DOHH2 (cell line): ENCODE results near the gene ALPK1.

ENCODE experiments used
- H3F3A ChIP-seq: fragments of 200-600 bp; sonication (generic), shearing (Covaris generic); 2 replicates; pipeline ENCODE4 v1.6.0; 2016; ENCODE audit warnings: antibody characterized with exemption, mild to moderate bottlenecking; ENCODE audit not compliant: control insufficient read depth, insufficient read depth
- H3K27ac ChIP-seq: fragments of 200-600 bp; sonication (generic); 2 replicates; pipeline ENCODE4 v1.5.1; 2014; ENCODE audit warnings: low read depth, mild to moderate bottlenecking, low read length, moderate library complexity
- H3K27me3 ChIP-seq: fragments of 200-600 bp; sonication (generic); 2 replicates; pipeline ENCODE4 v1.6.1; 2014; ENCODE audit warnings: mild to moderate bottlenecking, low read length, mixed read lengths; ENCODE audit not compliant: control insufficient read depth
- H3K36me3 ChIP-seq: fragments of 200-600 bp; sonication (generic); 2 replicates; pipeline ENCODE4 v1.6.1; 2014; ENCODE audit warnings: mild to moderate bottlenecking, low read length, moderate library complexity, mixed read lengths; ENCODE audit not compliant: control insufficient read depth
- H3K4me1 ChIP-seq: fragments of 200-600 bp; sonication (generic); 2 replicates; pipeline ENCODE4 v1.6.1; 2014; ENCODE audit warnings: mild to moderate bottlenecking, low read length, mixed read lengths; ENCODE audit not compliant: control insufficient read depth
- H3K4me2 ChIP-seq: fragments of 200-600 bp; sonication (generic); 2 replicates; pipeline ENCODE4 v1.6.0; 2014; ENCODE audit warnings: mild to moderate bottlenecking, low read length, moderate library complexity
- H3K4me3 ChIP-seq: fragments of 200-600 bp; sonication (generic); 2 replicates; pipeline ENCODE4 v1.5.1; 2014; ENCODE audit warnings: mild to moderate bottlenecking, low read length, mixed read lengths
- H3K79me2 ChIP-seq: fragments of 200-600 bp; sonication (generic); 2 replicates; pipeline ENCODE4 v1.6.1; 2014; ENCODE audit warnings: mild to moderate bottlenecking, low read length, mixed read lengths; ENCODE audit not compliant: control insufficient read depth
- H3K9me2 ChIP-seq: fragments of 200-600 bp; sonication (generic); replicated peaks from 2 replicates; pipeline ENCODE4 v1.6.1; 2014; ENCODE audit warnings: mild to moderate bottlenecking, low read length, mixed read lengths; ENCODE audit not compliant: control insufficient read depth
- H3K9me3 ChIP-seq: fragments of 200-600 bp; sonication (generic); 2 replicates; pipeline ENCODE4 v1.6.1; 2014; ENCODE audit warnings: antibody characterized with exemption, low read length, mixed read lengths; ENCODE audit not compliant: control insufficient read depth, insufficient read depth
- H4K20me1 ChIP-seq: fragments of 200-600 bp; sonication (generic); 2 replicates; pipeline ENCODE4 v1.6.0; 2014; ENCODE audit warnings: low read depth, mild to moderate bottlenecking, antibody characterized with exemption, low read length, moderate library complexity; ENCODE audit not compliant: control insufficient read depth, insufficient read depth
- EZH2phosphoT487 ChIP-seq: fragments of 200-600 bp; sonication (generic); IDR thresholded peaks from 2 replicates; pipeline ENCODE4 v1.6.1; 2017; ENCODE audit warnings: borderline replicate concordance, mild to moderate bottlenecking, antibody characterized with exemption, low read length, moderate library complexity, mixed read lengths
- TF ChIP-seq, protein P1 (sequence below): fragments of 200-600 bp; sonication (generic); IDR thresholded peaks from one replicate; pipeline ENCODE4 v1.5.1; 2014; ENCODE audit warnings: antibody characterized with exemption, mild to moderate bottlenecking, low read depth, low read length; ENCODE audit not compliant: poor library complexity, severe bottlenecking

ALPK1 gene

DNA sequence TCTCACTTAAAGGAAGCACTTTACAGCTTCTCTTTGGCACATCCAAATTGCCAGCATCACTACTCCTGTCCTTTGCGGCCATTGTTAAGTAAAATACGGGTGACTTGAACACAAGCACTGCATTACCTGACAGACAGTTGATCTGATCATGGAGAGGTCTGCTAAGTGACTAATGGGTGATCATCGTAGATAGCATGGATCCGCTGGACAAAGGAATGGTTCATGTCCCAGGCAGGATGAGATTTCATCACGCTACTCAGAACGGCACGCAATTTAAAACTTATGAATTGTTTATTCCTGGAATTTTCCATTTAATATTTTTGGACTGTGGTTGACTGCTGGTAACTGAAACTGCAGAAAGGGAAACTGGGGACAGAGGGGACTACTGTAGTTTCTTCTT is 124.7 kb downstream of the ALPK1 start:
- Histone ChIP-seq H3F3A (no peaks in the 10 kb centered on the region), H3K4me2 (no peak overlapping the region), H3K79me2 (no peaks in the 10 kb centered on the region), H3K27ac (no peak overlapping the region), H4K20me1 (no peaks in the 10 kb centered on the region), H3K27me3 (no peaks in the 10 kb centered on the region), H3K9me3 (no peaks in the 10 kb centered on the region), H3K4me3 (no peak overlapping the region), H3K36me3 (no peaks in the 10 kb centered on the region), H3K4me1 (no peaks in the 10 kb centered on the region), H3K9me2 (no peaks in the 10 kb centered on the region)
- TF ChIP-seq, protein P1, sequence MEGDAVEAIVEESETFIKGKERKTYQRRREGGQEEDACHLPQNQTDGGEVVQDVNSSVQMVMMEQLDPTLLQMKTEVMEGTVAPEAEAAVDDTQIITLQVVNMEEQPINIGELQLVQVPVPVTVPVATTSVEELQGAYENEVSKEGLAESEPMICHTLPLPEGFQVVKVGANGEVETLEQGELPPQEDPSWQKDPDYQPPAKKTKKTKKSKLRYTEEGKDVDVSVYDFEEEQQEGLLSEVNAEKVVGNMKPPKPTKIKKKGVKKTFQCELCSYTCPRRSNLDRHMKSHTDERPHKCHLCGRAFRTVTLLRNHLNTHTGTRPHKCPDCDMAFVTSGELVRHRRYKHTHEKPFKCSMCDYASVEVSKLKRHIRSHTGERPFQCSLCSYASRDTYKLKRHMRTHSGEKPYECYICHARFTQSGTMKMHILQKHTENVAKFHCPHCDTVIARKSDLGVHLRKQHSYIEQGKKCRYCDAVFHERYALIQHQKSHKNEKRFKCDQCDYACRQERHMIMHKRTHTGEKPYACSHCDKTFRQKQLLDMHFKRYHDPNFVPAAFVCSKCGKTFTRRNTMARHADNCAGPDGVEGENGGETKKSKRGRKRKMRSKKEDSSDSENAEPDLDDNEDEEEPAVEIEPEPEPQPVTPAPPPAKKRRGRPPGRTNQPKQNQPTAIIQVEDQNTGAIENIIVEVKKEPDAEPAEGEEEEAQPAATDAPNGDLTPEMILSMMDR = no peak
- no peak for TF ChIP-seq EZH2phosphoT487

DNA sequence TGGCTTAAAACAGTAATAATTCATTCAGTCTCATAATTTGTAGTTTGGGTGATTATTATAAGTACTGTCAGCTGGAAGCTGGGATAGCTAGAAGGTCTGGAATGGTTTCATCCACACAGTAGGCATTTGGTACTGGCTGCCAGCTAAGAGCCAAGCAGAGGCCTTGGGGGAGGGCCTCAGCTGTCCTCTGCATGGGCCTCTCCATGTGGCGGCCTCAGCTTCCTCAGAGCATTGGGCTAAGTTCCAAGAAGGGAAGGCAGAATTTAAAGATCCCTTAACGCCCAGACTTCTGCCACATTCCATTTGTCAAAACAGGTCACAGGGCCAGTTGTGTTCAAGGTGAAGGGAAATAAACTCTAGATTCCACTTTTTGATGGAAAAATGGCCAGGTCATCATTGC is 125.5 kb downstream of the ALPK1 start:
- H3K27ac ChIP-seq = no peak overlapping the region

DNA sequence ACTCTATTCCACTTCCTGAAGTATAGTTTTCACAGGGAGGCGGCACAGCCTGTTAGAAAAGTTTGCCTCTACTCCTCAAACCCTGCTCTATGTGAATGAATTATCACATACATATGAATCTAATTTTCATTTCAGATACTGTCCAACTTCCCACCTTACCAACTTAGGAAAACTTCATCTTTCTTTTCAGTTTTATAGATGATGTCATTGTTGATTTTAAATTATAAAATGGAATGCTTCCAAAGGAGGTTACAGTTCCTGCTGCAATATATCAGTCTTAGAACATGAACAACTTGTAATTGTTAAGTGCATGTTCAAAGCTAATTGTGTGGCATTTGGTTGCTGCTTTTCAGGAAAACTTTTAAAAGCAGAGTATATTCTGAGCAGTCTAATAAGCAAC is 126.4 kb downstream of the ALPK1 start:
- no peaks in the 10 kb centered on the region for H3F3A ChIP-seq
- no peaks in the 10 kb centered on the region for H3K4me1 ChIP-seq
- H3K36me3 ChIP-seq = no peaks in the 10 kb centered on the region
- no peak overlapping the region for H3K4me2 ChIP-seq
- no peaks in the 10 kb centered on the region for H3K27me3 ChIP-seq
- no peak overlapping the region for H3K4me3 ChIP-seq
- no peaks in the 10 kb centered on the region for H4K20me1 ChIP-seq
- H3K27ac ChIP-seq = no peak overlapping the region
- no peaks in the 10 kb centered on the region for H3K9me2 ChIP-seq
- TF ChIP-seq, protein P1 = no peak
- no peak for TF ChIP-seq EZH2phosphoT487
- no peaks in the 10 kb centered on the region for H3K9me3 ChIP-seq
- H3K79me2 ChIP-seq = no peaks in the 10 kb centered on the region

More for the DNA sequence above, 125.5 kb downstream of the ALPK1 start:
- Histone ChIP-seq H4K20me1 (no peaks in the 10 kb centered on the region), H3F3A (no peaks in the 10 kb centered on the region), H3K4me3 (no peak overlapping the region), H3K4me2 (no peak overlapping the region), H3K9me2 (no peaks in the 10 kb centered on the region), H3K36me3 (no peaks in the 10 kb centered on the region), H3K79me2 (no peaks in the 10 kb centered on the region), H3K27me3 (no peaks in the 10 kb centered on the region), H3K9me3 (no peaks in the 10 kb centered on the region), H3K4me1 (no peaks in the 10 kb centered on the region)
- TF ChIP-seq, protein P1 = no peak
- TF ChIP-seq EZH2phosphoT487 = no peak

DNA sequence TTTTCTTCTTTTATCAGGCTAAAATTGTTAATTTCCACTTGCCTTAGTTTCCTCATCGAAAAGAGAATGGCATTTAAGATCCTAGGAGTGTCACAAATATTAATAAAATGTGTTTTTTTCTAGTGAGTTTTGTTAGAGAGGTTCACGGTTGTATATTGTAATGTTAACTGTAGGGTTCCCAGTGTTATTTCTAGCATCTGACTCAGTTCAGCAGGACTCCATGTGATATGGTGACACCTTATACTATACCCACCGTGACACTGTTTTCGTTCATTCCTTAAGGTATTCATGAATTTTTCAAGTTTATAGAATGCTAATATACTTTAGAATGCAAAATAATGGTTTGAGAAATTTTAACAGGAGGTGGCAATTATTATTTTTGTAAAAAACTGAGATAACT is 128.7 kb downstream of the ALPK1 start:
- H3K9me2 ChIP-seq = no peaks in the 10 kb centered on the region
- H3K4me3 ChIP-seq = no peak overlapping the region
- H3K4me1 ChIP-seq = no peaks in the 10 kb centered on the region
- no peak for TF ChIP-seq EZH2phosphoT487
- TF ChIP-seq, protein P1 = no peak
- H3F3A ChIP-seq = no peaks in the 10 kb centered on the region
- H3K4me2 ChIP-seq = no peak overlapping the region
- H3K36me3 ChIP-seq = no peaks in the 10 kb centered on the region
- no peaks in the 10 kb centered on the region for H3K79me2 ChIP-seq
- no peaks in the 10 kb centered on the region for H3K27me3 ChIP-seq
- H4K20me1 ChIP-seq = no peaks in the 10 kb centered on the region
- H3K9me3 ChIP-seq = no peaks in the 10 kb centered on the region
- H3K27ac ChIP-seq = no peak overlapping the region
